HAP-1 (cell line): ENCODE data around the gene EIF2S1.
A peak's percentile ranks its signal among the peaks of the same experiment; 100 is the strongest.

Experiments used
- DNase-seq, 2 experiments: peaks; one replicate each; pipeline ENCODE4 v3.0.0-alpha.2; 2016 to 2020; ENCODE audit warnings: low spot score in 2 of 2
- H3K27me3 ChIP-seq: fragments of 250-450 bp; sonication (Bioruptor Pico); 2 replicates; pipeline ENCODE4 v1.5.1; 2020; ENCODE audit warnings: low read depth, mild to moderate bottlenecking, moderate library complexity
- H3K36me3 ChIP-seq: fragments of 250-450 bp; sonication (Bioruptor Pico); replicated peaks from 2 replicates; pipeline ENCODE4 v1.5.1; 2020; ENCODE audit warnings: mild to moderate bottlenecking
- H3K4me1 ChIP-seq: fragments of 250-450 bp; sonication (Bioruptor Pico); 2 replicates; pipeline ENCODE4 v1.5.1; 2020; ENCODE audit warnings: mild to moderate bottlenecking
- H3K4me3 ChIP-seq: fragments of 250-450 bp; sonication (Bioruptor Pico); 2 replicates; pipeline ENCODE4 v1.5.1; 2020; ENCODE audit warnings: mild to moderate bottlenecking, moderate library complexity
- H3K9me3 ChIP-seq: fragments of 250-450 bp; sonication (Bioruptor Pico); 2 replicates; pipeline ENCODE4 v1.5.1; 2020; ENCODE audit warnings: mild to moderate bottlenecking, moderate library complexity
- in situ Hi-C: fragments of 300-500 bp; cut with MboI; formaldehyde crosslinking; loops from 3 replicates; pipeline ENCODE4 v1.14.3; 2020; ENCODE audit warnings: low sequenced_read_pairs, inconsistent platforms, mixed read lengths

Gene EIF2S1

GRCh38 chr14:67357186-67357968 lies 2.8 kb upstream of the EIF2S1 start:
- peaks cover 9% of the 10 kb centered on the region for H3K36me3 ChIP-seq
- no peaks in the 10 kb centered on the region for H3K9me3 ChIP-seq
- no peak for DNase-seq
- no peaks in the 10 kb centered on the region for H3K27me3 ChIP-seq
- peaks cover 19% of the 10 kb centered on the region for H3K4me1 ChIP-seq
- no peak overlapping the region for H3K4me3 ChIP-seq
- in situ Hi-C loops, result no loop called here

GRCh38 chr14:67357969-67358354 lies 2.2 kb upstream of the EIF2S1 start:
- no peak for DNase-seq
- in situ Hi-C loops, result no loop called here
- no peak overlapping the region for H3K4me3 ChIP-seq

GRCh38 chr14:67358924-67359774 lies 979 bp upstream of the EIF2S1 start:
- peak overlapping the region; percentile 67 for H3K4me3 ChIP-seq
- in situ Hi-C loops, result no loop called here
- H3K4me1 ChIP-seq, result peaks cover 31% of the 10 kb centered on the region
- no peaks in the 10 kb centered on the region for H3K27me3 ChIP-seq
- H3K36me3 ChIP-seq, result peaks cover 14% of the 10 kb centered on the region
- no peaks in the 10 kb centered on the region for H3K9me3 ChIP-seq
- peak in 1 of 2 experiments; percentile 34 for DNase-seq

More at GRCh38 chr14:67357969-67358354, 2.2 kb upstream of the EIF2S1 start:
- H3K4me1 ChIP-seq, result peaks cover 24% of the 10 kb centered on the region
- H3K9me3 ChIP-seq, result no peaks in the 10 kb centered on the region
- no peaks in the 10 kb centered on the region for H3K27me3 ChIP-seq
- H3K36me3 ChIP-seq, result peaks cover 10% of the 10 kb centered on the region

- no peak for DNase-seq
- peaks cover 27% of the 10 kb centered on the region for H3K36me3 ChIP-seq
- peak overlapping the region; percentile 67 for H3K4me3 ChIP-seq
- no peaks in the 10 kb centered on the region for H3K9me3 ChIP-seq
- no peaks in the 10 kb centered on the region for H3K27me3 ChIP-seq
- in situ Hi-C loops, result no loop called here
- peaks cover 31% of the 10 kb centered on the region for H3K4me1 ChIP-seq
Measured at GRCh38 chr14:67360470-67361206, 510 bp downstream of the EIF2S1 start.

- Histone ChIP-seq H3K36me3 (peaks cover 74% of the 10 kb centered on the region), H3K9me3 (no peaks in the 10 kb centered on the region), H3K27me3 (no peaks in the 10 kb centered on the region), H3K4me3 (no peak overlapping the region), H3K4me1 (peaks cover 22% of the 10 kb centered on the region)
- DNase-seq, result no peak
- in situ Hi-C loops, result no loop called here
Measured at GRCh38 chr14:67365476-67365875, 5.3 kb downstream of the EIF2S1 start.

GRCh38 chr14:67370830-67371229 lies 10.7 kb downstream of the EIF2S1 start:
- Histone ChIP-seq H3K36me3 (peaks cover 88% of the 10 kb centered on the region), H3K4me3 (no peak overlapping the region), H3K4me1 (no peaks in the 10 kb centered on the region; the same call in none of the 2 replicates), H3K9me3 (no peaks in the 10 kb centered on the region), H3K27me3 (no peaks in the 10 kb centered on the region)
- in situ Hi-C loops, result no loop called here
- no peak for DNase-seq

- peaks cover 88% of the 10 kb centered on the region for H3K36me3 ChIP-seq
- in situ Hi-C loops, result no loop called here
Measured at GRCh38 chr14:67371247-67372148, 11.4 kb downstream of the EIF2S1 start.

GRCh38 chr14:67372833-67373232 lies 12.7 kb downstream of the EIF2S1 start:
- no peaks in the 10 kb centered on the region for H3K27me3 ChIP-seq
- H3K9me3 ChIP-seq, result no peaks in the 10 kb centered on the region
- peaks cover 87% of the 10 kb centered on the region for H3K36me3 ChIP-seq
- no peak for DNase-seq
- no peaks in the 10 kb centered on the region; the same call in none of the 2 replicates for H3K4me1 ChIP-seq
- in situ Hi-C loops, result no loop called here
- no peak overlapping the region for H3K4me3 ChIP-seq

More at GRCh38 chr14:67371247-67372148, 11.4 kb downstream of the EIF2S1 start:
- no peak overlapping the region for H3K4me3 ChIP-seq
- peak in 1 of 2 experiments; percentile 45 for DNase-seq
- H3K4me1 ChIP-seq, result no peaks in the 10 kb centered on the region; the same call in none of the 2 replicates
- H3K9me3 ChIP-seq, result no peaks in the 10 kb centered on the region
- no peaks in the 10 kb centered on the region for H3K27me3 ChIP-seq

GRCh38 chr14:67373347-67373746 lies 13.2 kb downstream of the EIF2S1 start:
- H3K4me1 ChIP-seq, result no peaks in the 10 kb centered on the region; the same call in none of the 2 replicates
- H3K9me3 ChIP-seq, result no peaks in the 10 kb centered on the region
- in situ Hi-C loops, result no loop called here
- no peak for DNase-seq
- no peak overlapping the region for H3K4me3 ChIP-seq
- peaks cover 85% of the 10 kb centered on the region for H3K36me3 ChIP-seq
- no peaks in the 10 kb centered on the region for H3K27me3 ChIP-seq

- Histone ChIP-seq H3K27me3 (no peaks in the 10 kb centered on the region), H3K9me3 (no peaks in the 10 kb centered on the region), H3K4me1 (no peaks in the 10 kb centered on the region), H3K4me3 (no peak overlapping the region), H3K36me3 (peaks cover 86% of the 10 kb centered on the region)
- in situ Hi-C loops, result no loop called here
- no peak for DNase-seq
Measured at GRCh38 chr14:67377916-67378315, 17.8 kb downstream of the EIF2S1 start.

- H3K9me3 ChIP-seq, result no peaks in the 10 kb centered on the region
- in situ Hi-C loops, result no loop called here
- H3K36me3 ChIP-seq, result peaks cover 59% of the 10 kb centered on the region
- no peaks in the 10 kb centered on the region for H3K27me3 ChIP-seq
- no peak overlapping the region for H3K4me3 ChIP-seq
- no peaks in the 10 kb centered on the region for H3K4me1 ChIP-seq
- no peak for DNase-seq
Measured at GRCh38 chr14:67385120-67385519, 25.0 kb downstream of the EIF2S1 start.

- no peaks in the 10 kb centered on the region for H3K9me3 ChIP-seq
- in situ Hi-C loops, result no loop called here
- no peaks in the 10 kb centered on the region for H3K4me1 ChIP-seq
- H3K27me3 ChIP-seq, result no peaks in the 10 kb centered on the region
- H3K36me3 ChIP-seq, result peaks cover 54% of the 10 kb centered on the region
- H3K4me3 ChIP-seq, result no peak overlapping the region
- no peak for DNase-seq
Measured at GRCh38 chr14:67385618-67386017, 25.5 kb downstream of the EIF2S1 start.

GRCh38 chr14:67387195-67387594 lies 27.1 kb downstream of the EIF2S1 start:
- Histone ChIP-seq H3K36me3 (peaks cover 38% of the 10 kb centered on the region), H3K4me1 (no peaks in the 10 kb centered on the region), H3K4me3 (no peak overlapping the region), H3K9me3 (no peaks in the 10 kb centered on the region), H3K27me3 (no peaks in the 10 kb centered on the region)
- in situ Hi-C loops, result no loop called here
- no peak for DNase-seq
